SJCRH30 (cell line): ENCODE results near the gene LSM4. TPM values are rescaled to one million over a fixed set of nuclear protein-coding genes. Genes with fewer than 3 reads are reported as not detected.
"Not testable (repeated sequence)": the region's sequence is repeated elsewhere in the genome, so short reads cannot be mapped to it uniquely, and the experiment has no call there.

ENCODE experiments used
- DNase-seq, 2 experiments: peaks; one replicate each; pipeline ENCODE4 v3.0.0-alpha.2; 2015 to 2020
- H3K27ac ChIP-seq: fragments of 250-450 bp; sonication (Bioruptor Pico); 2 replicates; pipeline ENCODE4 v1.5.1; 2020; ENCODE audit warnings: mild to moderate bottlenecking, moderate library complexity
- H3K27me3 ChIP-seq: fragments of 250-450 bp; sonication (Bioruptor Pico); 2 replicates; pipeline ENCODE4 v1.5.1; 2020; ENCODE audit warnings: mild to moderate bottlenecking, moderate library complexity
- H3K36me3 ChIP-seq: fragments of 250-450 bp; sonication (Bioruptor Pico); 2 replicates; pipeline ENCODE4 v1.5.1; 2020; ENCODE audit warnings: mild to moderate bottlenecking, moderate library complexity
- H3K4me1 ChIP-seq: fragments of 250-450 bp; sonication (Bioruptor Pico); 2 replicates; pipeline ENCODE4 v1.5.1; 2020; ENCODE audit warnings: mild to moderate bottlenecking, moderate library complexity
- H3K4me3 ChIP-seq: fragments of 250-450 bp; sonication (Bioruptor Pico); 2 replicates; pipeline ENCODE4 v1.5.1; 2020; ENCODE audit warnings: mild to moderate bottlenecking, moderate library complexity
- H3K9me3 ChIP-seq: fragments of 250-450 bp; sonication (Bioruptor Pico); replicated peaks from 2 replicates; pipeline ENCODE4 v1.5.1; 2020; ENCODE audit warnings: mild to moderate bottlenecking, moderate library complexity
- total RNA-seq: library from RNA; depleted of rRNA; stranded (reverse); fragments of >200 nt; shearing (Covaris generic); gene quantifications from 2 replicates; pipeline ENCODE4 v1.2.3, GENCODE V29; 2014

LSM4 gene
- total RNA-seq, 1 experiment from 2014 or later: 378 TPM

DNA sequence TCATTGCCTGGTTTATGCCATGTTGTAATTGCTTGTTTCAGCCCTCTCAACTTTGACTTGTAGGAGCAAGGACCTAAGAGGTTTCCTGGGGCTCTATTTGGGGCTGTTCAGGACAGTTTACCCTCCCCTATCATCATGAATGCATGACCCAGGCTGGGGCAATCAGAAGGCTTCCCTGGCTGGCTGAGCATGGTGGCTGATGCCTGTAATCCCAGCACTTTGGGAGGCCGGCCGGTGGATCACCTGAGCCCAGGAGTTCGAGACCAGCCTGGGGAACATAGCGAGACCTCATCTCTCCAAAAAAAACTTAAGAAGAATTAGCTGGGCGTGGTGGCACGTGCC, 6.1 kb upstream of the LSM4 start:
- no peak for DNase-seq
- no peaks in the 10 kb centered on the region for H3K9me3 ChIP-seq
- H3K4me1 ChIP-seq: 0 out of 2 replicates have a peak, but pooled peaks cover 4% of the 10 kb centered on the region
- H3K36me3 ChIP-seq: no peaks in the 10 kb centered on the region
- H3K27ac ChIP-seq: no peak overlapping the region
- H3K4me3 ChIP-seq: no peak overlapping the region
- peaks cover 10% of the 10 kb centered on the region; the same call in 1 of the 2 replicates for H3K27me3 ChIP-seq

DNA sequence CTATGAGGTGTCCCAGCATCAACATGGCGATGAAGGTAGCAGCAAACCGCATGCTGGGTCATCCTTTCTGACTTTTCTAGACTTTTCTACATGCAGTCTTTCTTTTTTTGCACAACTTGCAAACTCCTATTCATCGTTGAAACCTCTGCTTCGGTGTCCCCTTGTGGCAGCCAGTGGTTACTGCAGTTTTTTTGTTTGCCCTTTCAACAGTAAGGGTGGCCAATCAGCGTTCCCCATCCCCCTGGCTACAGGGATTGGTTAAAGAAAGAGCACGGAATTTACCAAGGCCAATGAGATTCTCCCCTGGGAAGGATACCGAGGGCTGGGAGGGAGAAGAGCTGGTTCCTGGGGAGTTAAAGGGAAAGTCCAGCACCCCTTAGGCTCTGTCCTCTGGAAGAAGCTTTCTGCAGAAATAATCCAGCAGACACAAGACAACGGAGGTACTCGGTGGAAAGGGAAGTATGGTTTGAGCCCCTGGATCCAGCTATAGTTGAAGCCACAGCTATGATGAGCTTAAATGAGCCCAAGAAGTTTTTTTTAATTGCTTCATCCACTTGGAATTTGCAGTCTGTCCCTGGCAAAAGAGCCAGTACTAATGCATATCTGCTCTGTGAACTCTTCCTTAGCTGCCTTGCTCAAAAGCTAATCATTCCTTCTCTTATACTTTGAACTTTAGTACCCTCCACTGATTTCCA, 5.6 kb upstream of the LSM4 start:
- peak; percentile 99 to 100 for DNase-seq
- H3K27ac ChIP-seq: no peak overlapping the region
- peaks cover 6% of the 10 kb centered on the region; the same call in 1 of the 2 replicates for H3K4me1 ChIP-seq
- no peaks in the 10 kb centered on the region for H3K9me3 ChIP-seq
- H3K27me3 ChIP-seq: peaks cover 10% of the 10 kb centered on the region; the same call in 1 of the 2 replicates
- H3K36me3 ChIP-seq: no peaks in the 10 kb centered on the region
- 0 out of 2 replicates have a peak overlapping the region, but pooled peaks have one; percentile 12 for H3K4me3 ChIP-seq

DNA sequence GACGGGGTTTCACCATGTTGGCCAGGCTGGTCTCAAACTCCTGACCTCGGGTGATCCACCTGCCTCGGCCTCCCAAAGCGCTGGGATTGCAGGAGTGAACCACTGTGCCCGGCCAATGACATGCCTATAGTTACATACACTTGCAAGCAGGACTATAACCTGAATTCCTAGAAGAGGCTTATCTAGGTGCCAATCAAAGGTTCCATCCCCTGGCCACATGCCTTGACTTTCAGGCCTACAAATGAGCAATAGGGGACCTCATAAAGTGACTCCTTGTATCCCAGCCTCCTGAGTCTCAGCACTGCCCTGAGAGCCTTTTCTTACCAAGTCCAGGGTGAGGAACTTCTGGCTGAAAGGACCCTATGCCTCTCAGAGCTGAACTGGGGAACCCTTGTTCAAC, 3.9 kb upstream of the LSM4 start:
- Histone ChIP-seq H3K4me3 (no peak overlapping the region), H3K27me3 (0 out of 2 replicates have a peak, but pooled peaks cover 3% of the 10 kb centered on the region), H3K27ac (no peak overlapping the region), H3K4me1 (peaks cover 10% of the 10 kb centered on the region), H3K9me3 (no peaks in the 10 kb centered on the region), H3K36me3 (no peaks in the 10 kb centered on the region)
- DNase-seq: no peak

DNA sequence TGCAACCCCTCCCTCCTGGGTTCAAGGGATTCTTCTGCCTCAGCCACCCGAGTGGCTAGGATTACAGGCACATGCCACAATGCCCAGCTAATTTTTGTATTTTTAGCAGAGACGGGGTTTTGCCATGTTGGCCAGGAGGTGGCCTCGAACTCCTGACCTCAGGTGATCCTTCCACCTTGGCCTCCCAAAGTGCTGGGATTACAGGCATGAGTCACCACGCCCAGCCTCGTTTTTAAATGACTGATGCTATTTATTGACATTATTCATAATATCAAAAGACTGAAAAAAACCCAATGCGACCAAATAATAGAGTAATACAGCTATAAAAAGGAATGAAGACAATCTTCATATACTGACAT, 1.5 kb upstream of the LSM4 start:
- DNase-seq, H3K36me3 ChIP-seq, H3K27me3 ChIP-seq, H3K27ac ChIP-seq, H3K9me3 ChIP-seq, H3K4me3 ChIP-seq: not testable (repeated sequence)
- peaks cover 11% of the 10 kb centered on the region for H3K4me1 ChIP-seq

DNA sequence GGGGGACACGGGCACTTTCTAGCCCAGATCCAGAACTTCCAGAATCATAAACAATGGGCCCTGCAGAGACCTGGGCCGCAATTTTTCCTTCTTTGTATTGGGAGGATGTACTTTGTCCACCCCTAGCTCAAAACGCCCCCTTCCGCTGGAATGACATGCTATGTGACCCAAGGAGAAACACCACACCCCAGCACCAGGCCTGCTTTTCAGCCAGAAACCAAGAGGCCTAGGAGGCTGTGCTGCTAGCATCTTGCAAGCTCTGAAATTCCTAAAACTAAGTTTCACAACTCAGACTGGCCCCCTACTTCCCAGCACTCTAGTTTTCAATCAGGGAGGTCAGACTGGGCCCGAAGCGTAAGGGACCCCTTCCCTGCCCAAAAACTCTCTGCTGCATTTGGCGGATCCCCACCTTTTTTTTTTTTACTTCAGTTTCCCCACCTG, 538 bp downstream of the LSM4 start:
- Histone ChIP-seq H3K9me3 (no peaks in the 10 kb centered on the region), H3K4me1 (peaks cover 15% of the 10 kb centered on the region), H3K27me3 (no peaks in the 10 kb centered on the region), H3K36me3 (no peaks in the 10 kb centered on the region), H3K4me3 (peak overlapping the region; percentile 85), H3K27ac (peak overlapping the region; percentile 60)
- DNase-seq: peak; percentile 71 to 74

DNA sequence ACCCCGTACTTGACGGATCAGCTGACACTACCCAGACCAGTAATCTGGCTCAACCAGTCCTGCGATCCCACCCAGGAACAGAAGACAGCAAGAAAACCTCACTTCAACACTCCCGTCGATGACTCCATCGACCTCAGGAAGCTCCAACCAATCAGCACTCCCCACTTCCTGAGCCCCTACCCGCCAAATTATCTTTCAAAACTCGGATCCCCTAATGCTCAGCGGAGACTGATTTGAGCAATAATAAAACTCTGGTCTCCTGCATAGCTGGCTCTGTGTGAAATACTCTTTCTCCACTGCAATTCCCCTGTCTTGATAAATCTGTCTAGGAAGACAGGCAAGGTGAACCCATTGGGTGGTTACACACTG, 1.2 kb downstream of the LSM4 start:
- Histone ChIP-seq H3K27me3 (no peaks in the 10 kb centered on the region), H3K4me3 (peak overlapping the region; percentile 85), H3K9me3 (no peaks in the 10 kb centered on the region), H3K27ac (no peak overlapping the region; the same call in 1 of the 2 replicates), H3K36me3 (no peaks in the 10 kb centered on the region), H3K4me1 (peaks cover 18% of the 10 kb centered on the region)
- no peak for DNase-seq

DNA sequence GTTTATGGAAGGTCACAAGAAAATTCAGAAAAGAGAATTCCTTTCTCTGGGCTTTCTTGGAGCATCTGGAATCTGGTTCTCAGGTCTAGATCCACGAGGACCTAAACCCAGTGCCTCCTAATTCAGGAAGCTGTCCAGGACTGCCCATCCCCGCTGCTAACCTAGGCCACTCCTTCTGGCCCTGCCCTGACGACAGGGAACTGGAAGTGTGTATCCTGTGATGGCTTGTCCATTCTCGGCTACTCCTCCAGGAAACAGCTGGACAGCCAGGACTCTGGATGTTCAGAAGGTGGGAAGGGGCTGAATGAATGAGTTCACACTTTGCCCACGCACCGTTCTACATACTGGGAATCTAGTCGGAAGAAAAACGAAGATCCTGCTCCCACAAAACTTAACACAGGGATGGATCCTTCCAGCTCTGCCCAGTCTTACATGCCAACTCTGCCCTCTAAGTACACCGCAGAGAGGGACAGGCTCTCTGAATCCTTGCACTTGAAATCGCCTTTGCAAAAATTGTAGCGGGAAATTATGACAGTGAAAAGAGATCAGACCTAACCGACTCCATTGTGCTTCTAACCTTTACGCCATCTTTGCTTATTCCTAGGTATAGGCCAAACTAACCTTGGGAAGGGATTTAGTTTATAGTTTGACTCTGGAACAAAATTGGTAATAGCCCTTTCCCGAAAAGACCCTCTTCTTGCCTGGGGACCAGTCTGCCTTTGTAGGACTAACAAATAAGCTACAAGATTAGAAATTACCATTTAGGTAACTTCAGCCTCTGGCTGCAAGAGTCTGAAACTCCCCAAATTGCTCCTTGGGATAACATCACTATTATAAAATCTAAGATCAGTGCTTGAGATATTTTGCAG, 1.8 kb downstream of the LSM4 start:
- no peak overlapping the region for H3K27ac ChIP-seq
- no peak overlapping the region for H3K4me3 ChIP-seq
- no peak for DNase-seq
- peaks cover 24% of the 10 kb centered on the region for H3K4me1 ChIP-seq
- no peaks in the 10 kb centered on the region for H3K36me3 ChIP-seq
- H3K27me3 ChIP-seq: no peaks in the 10 kb centered on the region
- H3K9me3 ChIP-seq: no peaks in the 10 kb centered on the region

DNA sequence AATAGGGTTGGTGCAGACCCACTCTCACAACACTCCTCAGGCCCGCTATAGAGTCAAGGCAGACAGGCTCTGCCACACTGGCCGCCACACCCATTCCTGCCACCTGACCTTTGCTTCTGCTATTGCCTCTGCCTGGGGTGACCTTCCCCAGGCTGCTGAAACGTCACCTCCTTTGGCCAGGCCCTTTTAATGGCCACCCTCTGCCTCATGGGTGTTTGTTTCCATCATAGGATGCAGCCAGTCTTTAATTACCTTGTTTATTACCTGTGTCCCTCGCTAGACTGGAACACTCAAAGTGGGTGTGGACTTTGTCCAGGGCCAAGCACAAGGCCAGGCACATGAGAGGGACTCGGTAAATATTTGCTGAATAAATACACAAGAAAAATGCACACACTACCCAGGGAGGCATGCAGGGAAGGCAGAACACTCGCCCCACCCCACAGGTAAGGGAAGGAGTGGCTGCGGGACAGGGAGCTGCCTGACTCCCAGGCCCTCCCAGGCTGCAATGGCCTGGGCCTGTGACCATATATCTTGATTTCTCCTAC, 3.2 kb downstream of the LSM4 start:
- Histone ChIP-seq H3K4me1 (peaks cover 34% of the 10 kb centered on the region), H3K27me3 (no peaks in the 10 kb centered on the region), H3K27ac (no peak overlapping the region), H3K36me3 (peaks cover under 1% of the 10 kb centered on the region; the same call in 1 of the 2 replicates), H3K4me3 (no peak overlapping the region), H3K9me3 (no peaks in the 10 kb centered on the region)
- DNase-seq: no peak

DNA sequence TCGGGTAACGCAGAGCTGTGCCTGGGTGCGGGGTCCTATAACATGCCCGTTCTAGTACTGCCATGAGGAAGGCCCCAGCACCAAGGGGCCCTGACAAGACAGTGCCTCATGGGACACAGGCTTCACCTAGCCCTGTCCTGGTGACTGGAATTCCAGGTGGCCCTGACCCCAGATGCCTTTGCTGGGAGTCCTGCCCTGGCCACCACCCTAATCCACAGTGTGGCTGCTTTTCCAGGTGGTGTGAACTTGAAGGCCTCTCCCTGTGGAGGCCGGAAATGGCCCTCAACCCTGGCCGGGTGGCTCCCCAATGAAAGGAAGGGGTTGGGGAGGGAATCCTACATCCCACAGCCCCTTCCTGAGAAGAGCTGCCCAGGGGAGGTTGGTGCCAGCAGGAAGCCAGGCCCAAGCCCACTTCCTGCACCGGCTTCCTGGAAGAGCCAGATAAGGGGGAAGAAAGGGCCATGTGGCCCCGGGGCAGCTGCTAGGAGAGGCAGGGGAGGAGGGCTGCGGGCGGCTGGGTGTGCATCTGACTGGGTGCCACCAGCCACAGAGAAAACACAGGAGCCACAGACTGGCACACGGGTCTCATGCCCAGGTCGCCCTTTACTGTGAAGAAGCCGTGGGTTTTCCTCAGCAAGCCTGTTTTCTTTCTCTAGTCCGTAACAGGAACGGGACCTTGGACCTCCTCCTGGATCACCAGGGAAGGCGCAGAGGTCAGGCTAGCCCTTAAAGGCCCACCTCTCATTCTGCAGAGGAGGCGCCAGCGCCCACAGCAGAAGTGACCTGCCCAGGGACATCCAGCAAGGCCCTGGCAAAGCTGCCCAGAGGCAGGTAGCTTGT, 4.7 kb downstream of the LSM4 start:
- DNase-seq: no peak
- no peaks in the 10 kb centered on the region for H3K27me3 ChIP-seq
- H3K4me3 ChIP-seq: no peak overlapping the region
- peaks cover 31% of the 10 kb centered on the region for H3K4me1 ChIP-seq
- H3K36me3 ChIP-seq: peaks cover 14% of the 10 kb centered on the region; the same call in 1 of the 2 replicates
- no peak overlapping the region for H3K27ac ChIP-seq
- no peaks in the 10 kb centered on the region for H3K9me3 ChIP-seq

DNA sequence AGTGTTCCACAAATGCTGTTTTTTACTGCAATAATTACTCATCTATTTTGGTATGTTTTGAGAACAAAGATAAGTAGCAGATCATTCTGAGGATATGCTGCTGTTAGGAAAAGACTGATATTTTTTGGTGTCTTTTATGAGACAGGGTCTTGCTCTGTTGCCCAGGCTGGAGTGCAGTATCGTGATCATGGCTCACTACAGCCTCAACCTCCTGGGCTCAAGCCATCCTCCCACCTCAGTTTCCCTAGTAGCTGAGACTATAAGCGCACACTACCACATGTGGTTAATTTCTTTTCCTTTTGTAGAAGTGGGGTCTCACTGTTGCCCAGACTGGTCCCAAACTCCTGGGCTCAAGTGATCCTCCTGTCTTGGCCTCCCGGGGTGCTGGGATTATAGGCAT, 9.5 kb downstream of the LSM4 start:
- Histone ChIP-seq H3K4me3 (no peak overlapping the region), H3K9me3 (no peaks in the 10 kb centered on the region), H3K4me1 (peaks cover 25% of the 10 kb centered on the region), H3K27ac (no peak overlapping the region), H3K27me3 (no peaks in the 10 kb centered on the region), H3K36me3 (peaks cover 31% of the 10 kb centered on the region; the same call in 1 of the 2 replicates)
- no peak for DNase-seq

DNA sequence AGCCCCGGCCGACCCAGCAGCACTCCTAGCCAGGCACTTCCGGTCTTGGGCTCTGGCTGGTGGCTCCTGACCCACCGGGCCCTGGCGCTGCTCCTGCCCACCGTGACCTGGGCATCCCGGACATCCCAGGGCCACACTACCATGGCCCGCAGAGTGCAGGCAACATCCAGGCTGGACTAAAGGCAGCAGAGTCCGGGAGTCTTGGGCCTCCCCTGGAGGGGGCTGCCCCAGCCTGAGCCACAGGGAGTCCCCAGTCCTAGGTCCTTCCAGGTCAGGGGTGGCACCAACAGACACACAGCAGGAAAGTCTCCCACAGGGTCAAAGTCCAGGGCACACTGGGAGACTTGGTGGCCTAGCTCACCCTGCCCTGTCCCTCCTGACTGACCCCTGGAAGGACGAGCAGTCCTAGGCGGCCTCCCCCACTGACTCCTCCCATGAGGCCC, 10.8 kb downstream of the LSM4 start:
- no peaks in the 10 kb centered on the region for H3K27me3 ChIP-seq
- no peak for DNase-seq
- H3K4me3 ChIP-seq: no peak overlapping the region
- H3K27ac ChIP-seq: no peak overlapping the region
- H3K9me3 ChIP-seq: no peaks in the 10 kb centered on the region
- peaks cover 32% of the 10 kb centered on the region; the same call in 1 of the 2 replicates for H3K36me3 ChIP-seq
- peaks cover 19% of the 10 kb centered on the region for H3K4me1 ChIP-seq

DNA sequence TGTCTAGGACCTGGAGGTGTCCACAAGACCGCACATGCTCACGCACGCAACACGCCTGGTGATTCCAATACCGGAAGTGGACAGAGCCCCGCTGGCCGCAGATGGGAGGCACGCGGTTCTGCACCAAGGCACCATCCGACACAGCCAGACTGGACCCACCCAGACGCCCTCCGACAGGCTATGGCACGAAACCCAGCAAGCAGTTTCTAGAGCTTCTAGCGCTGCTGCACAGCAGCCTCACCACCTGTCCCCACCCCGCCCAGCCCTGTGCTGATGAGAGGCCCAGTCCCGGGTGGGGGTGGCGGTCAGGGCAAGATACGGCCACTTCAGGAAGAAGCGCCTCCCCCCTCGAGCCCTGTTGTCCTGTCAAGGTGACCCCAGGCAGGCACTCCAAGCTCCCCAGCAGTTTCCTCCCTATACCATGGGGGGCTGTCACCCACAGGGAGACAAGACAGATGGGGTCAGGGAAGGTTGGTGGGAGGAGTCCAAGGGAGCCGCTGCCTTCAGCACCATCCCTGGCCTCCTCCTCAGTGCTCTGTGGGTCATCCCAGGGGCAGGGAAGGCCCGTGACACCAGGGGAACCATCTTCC, 11.3 kb downstream of the LSM4 start:
- H3K36me3 ChIP-seq: peaks cover 35% of the 10 kb centered on the region; the same call in 1 of the 2 replicates
- H3K9me3 ChIP-seq: no peaks in the 10 kb centered on the region
- H3K27me3 ChIP-seq: no peaks in the 10 kb centered on the region
- no peak for DNase-seq
- no peak overlapping the region for H3K27ac ChIP-seq
- no peak overlapping the region for H3K4me3 ChIP-seq
- H3K4me1 ChIP-seq: peaks cover 15% of the 10 kb centered on the region

DNA sequence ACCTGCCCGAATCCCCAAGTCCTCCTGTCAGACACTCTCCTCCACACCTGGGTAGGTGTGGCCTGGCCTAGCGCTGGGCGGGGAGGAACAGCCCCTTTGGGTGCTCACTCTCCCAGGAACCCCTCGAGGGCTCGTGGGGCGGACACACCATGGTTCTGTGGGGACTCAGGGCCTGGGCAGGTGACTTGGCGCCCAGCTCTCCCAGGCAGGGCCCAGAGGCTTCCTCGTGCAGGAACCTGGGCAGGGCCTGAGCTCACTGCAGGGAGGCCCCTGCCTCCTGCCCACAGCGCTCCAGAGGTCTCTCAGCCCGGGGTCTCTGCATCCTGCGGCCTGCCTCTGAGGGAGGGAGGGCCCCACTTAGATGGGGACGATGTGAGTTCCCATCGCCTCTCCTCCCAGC, 11.9 kb downstream of the LSM4 start:
- no peaks in the 10 kb centered on the region for H3K9me3 ChIP-seq
- DNase-seq: no peak
- no peaks in the 10 kb centered on the region for H3K27me3 ChIP-seq
- H3K4me1 ChIP-seq: peaks cover 9% of the 10 kb centered on the region
- H3K36me3 ChIP-seq: peaks cover 35% of the 10 kb centered on the region; the same call in 1 of the 2 replicates
- no peak overlapping the region for H3K4me3 ChIP-seq
- H3K27ac ChIP-seq: no peak overlapping the region
